Stimulated activated CD8-positive, alpha-beta memory T cell treated with anti-CD3 and anti-CD28 coated beads, Interleukin-7, amount 100 ng/mL, for 48 hours (primary cell): ENCODE data around the gene SZT2.
"Not testable (repeated sequence)": the region's sequence is repeated elsewhere in the genome, so short reads cannot be mapped to it uniquely, and the experiment has no call there.

ENCODE experiments used
- DNase-seq, 2 donors: peaks; one replicate each; pipeline ENCODE4 v3.0.0-alpha.2; 2020; ENCODE audit warnings: low read depth in 1 of 2; ENCODE audit errors: extremely low read depth in 1 of 2

Gene SZT2

GRCh38 chr1:43386676-43387075, 3.0 kb upstream of the SZT2 start:
- DNase-seq, result no peak

- DNase-seq, result no peak
These were observed 1.6 kb upstream of the SZT2 start for GRCh38 chr1:43387976-43388599.

GRCh38 chr1:43388613-43389012, 1.1 kb upstream of the SZT2 start:
- DNase-seq, result no peak

GRCh38 chr1:43392702-43393101, 3.0 kb downstream of the SZT2 start:
- DNase-seq, result no peak

GRCh38 chr1:43395523-43395922, 5.8 kb downstream of the SZT2 start:
- DNase-seq, result no peak

GRCh38 chr1:43396059-43396458, 6.4 kb downstream of the SZT2 start:
- no peak for DNase-seq

GRCh38 chr1:43398227-43398626, 8.5 kb downstream of the SZT2 start:
- no peak for DNase-seq

GRCh38 chr1:43400441-43400840, 10.7 kb downstream of the SZT2 start:
- not testable (repeated sequence) for DNase-seq

GRCh38 chr1:43402089-43402865, 12.6 kb downstream of the SZT2 start:
- no peak for DNase-seq

GRCh38 chr1:43404353-43404752, 14.7 kb downstream of the SZT2 start:
- DNase-seq, result no peak

GRCh38 chr1:43405219-43405875, 15.6 kb downstream of the SZT2 start:
- DNase-seq, result no peak

GRCh38 chr1:43405876-43406234, 16.2 kb downstream of the SZT2 start:
- no peak for DNase-seq

- DNase-seq, result no peak
These were observed 20.9 kb downstream of the SZT2 start for GRCh38 chr1:43410571-43410970.

GRCh38 chr1:43413426-43413825, 23.7 kb downstream of the SZT2 start:
- DNase-seq, result not testable (repeated sequence)

GRCh38 chr1:43414634-43415223, 25.0 kb downstream of the SZT2 start:
- DNase-seq, result peak in 1 of 2 donors; percentile 35

GRCh38 chr1:43415901-43416300, 26.2 kb downstream of the SZT2 start:
- DNase-seq, result no peak

GRCh38 chr1:43418858-43419257, 29.2 kb downstream of the SZT2 start:
- no peak for DNase-seq

GRCh38 chr1:43419627-43420425, 30.1 kb downstream of the SZT2 start:
- DNase-seq, result no peak

GRCh38 chr1:43420874-43421273, 31.2 kb downstream of the SZT2 start:
- DNase-seq, result no peak

- no peak for DNase-seq
These were observed 31.7 kb downstream of the SZT2 start for GRCh38 chr1:43421396-43421795.
